ENCODE data around the gene BICDL2. TPM values are rescaled to one million over a fixed set of nuclear protein-coding genes. Genes with fewer than 3 reads are reported as not detected.
A peak's percentile ranks its signal among the peaks of the same experiment; 100 is the strongest.

BICDL2 gene
- polyA plus RNA-seq, 3 donors = not detected

- Histone ChIP-seq H3K79me2 (ENCODE audit: insufficient read depth, low read length) (no peaks in the 10 kb centered on the region), H3K36me3 (replicated peaks in 1 of 2; ENCODE audit: control insufficient read depth in 1 of 2, insufficient read depth in 2 of 2, low read length in 2 of 2) (peaks cover 19 to 21% of the 10 kb centered on the region in 2 donors), H3K9ac (ENCODE audit: insufficient read depth, low read length, poor library complexity, severe bottlenecking) (peak within 1 kb of the TSS; percentile 86), H3K9me3 (replicated peaks in 1 of 2; ENCODE audit: control insufficient read depth in 1 of 2, insufficient read depth in 1 of 2, low read length in 2 of 2) (no peaks in the 10 kb centered on the region), H4K20me1 (ENCODE audit: insufficient read depth, low read length) (peaks cover 74% of the 10 kb centered on the region), H3K4me1 (ENCODE audit: control insufficient read depth in 1 of 2, insufficient read depth in 2 of 2, low read length in 2 of 2) (peaks cover 61 to 68% of the 10 kb centered on the region in 2 donors), H3K27me3 (ENCODE audit: control insufficient read depth in 2 of 2, insufficient read depth in 2 of 2, low read length in 2 of 2) (peaks cover 3 to 9% of the 10 kb centered on the region in 2 donors), H3K4me2 (replicated peaks; ENCODE audit: extremely low read depth, low read length, poor library complexity, severe bottlenecking) (peak within 1 kb of the TSS; percentile 99), H2AFZ (ENCODE audit: insufficient read depth, low read depth, low read length, poor library complexity, severe bottlenecking) (peak within 1 kb of the TSS; percentile 81), H3K27ac (ENCODE audit: low read depth in 1 of 2, low read length in 2 of 2) (peak within 1 kb of the TSS; percentile 34 to 96), H3K4me3 (replicated peaks in 1 of 3; ENCODE audit: low read depth in 2 of 3, low read length in 3 of 3) (peak within 1 kb of the TSS; percentile 44 to 91 (median 58))
- peaks cover 54% of the 10 kb centered on the region for H3K4me1 Mint-ChIP-seq
- intact Hi-C loops (cut with micrococcal nuclease) = loop anchor here (2.0 to 10.0 kb wide), 5 partner anchors 17 to 1248 kb away; partner anchors contain the start of genes ELOB (in 1 of the 2), PAQR4 (in 1 of the 2) and TFAP4 (in 1 of the 2)
- H3K27me3 Mint-ChIP-seq (ENCODE audit: low read depth in 3 of 3) = peaks cover 15 to 20% (median 16%) of the 10 kb centered on the region in 3 donors
- H3K36me3 Mint-ChIP-seq = peaks cover 19 to 24% of the 10 kb centered on the region in 2 donors
- TF ChIP-seq CTCF (IDR thresholded peaks at IDR 0.05) = no peak
- peak; percentile 95 to 96 (median 96) for DNase-seq
- under 1% methylated on average over 69 of the region's 69 CpGs for WGBS (ENCODE audit: insufficient coverage)
- peaks cover 0 to 10% (median 1%) of the 10 kb centered on the region in 7 donors for H3K9me3 Mint-ChIP-seq
- peak within 1 kb of the TSS; percentile 87 to 99 (median 95) for H3K27ac Mint-ChIP-seq
- peak within 1 kb of the TSS; percentile 88 to 96 for H3K4me3 Mint-ChIP-seq
Observed at GRCh38 chr16:3023669-3024478, 12.9 kb downstream of the BICDL2 start, which contains the start of the genes HCFC1R1 and THOC6. Gene HCFC1R1 (minus strand): TSS chr16:3023942. CDS start chr16:3023941, 1 bp downstream. Gene THOC6 (plus strand): TSS chr16:3024035. CDS start chr16:3024327, 292 bp downstream.

GRCh38 chr16:3023415-3023668 lies 13.4 kb downstream of the BICDL2 start:
- no peaks in the 10 kb centered on the region for H3K9me3 ChIP-seq (replicated peaks in 1 of 2; ENCODE audit: control insufficient read depth in 1 of 2, insufficient read depth in 1 of 2, low read length in 2 of 2)
- H3K27ac ChIP-seq (ENCODE audit: low read depth in 1 of 2, low read length in 2 of 2) = peak overlapping the region; percentile 34 to 96
- Mint-ChIP-seq H3K36me3 (peaks cover 18 to 24% of the 10 kb centered on the region in 2 donors), H3K4me3 (peak overlapping the region; percentile 88 to 96), H3K27ac (peak overlapping the region; percentile 87 to 99 (median 94)), H3K4me1 (peaks cover 56% of the 10 kb centered on the region), H3K27me3 (ENCODE audit: low read depth in 3 of 3) (peaks cover 15 to 20% (median 16%) of the 10 kb centered on the region in 3 donors), H3K9me3 (peaks cover 0 to 8% (median 0%) of the 10 kb centered on the region in 7 donors)
- H3K36me3 ChIP-seq (replicated peaks in 1 of 2; ENCODE audit: control insufficient read depth in 1 of 2, insufficient read depth in 2 of 2, low read length in 2 of 2) = peaks cover 19 to 21% of the 10 kb centered on the region in 2 donors
- intact Hi-C loops (cut with micrococcal nuclease) = loop anchor here (2.0 to 10.0 kb wide), 5 partner anchors 17 to 1249 kb away; partner anchors contain the start of genes ELOB (in 1 of the 2), PAQR4 (in 1 of the 2) and TFAP4 (in 1 of the 2)
- H3K27me3 ChIP-seq (ENCODE audit: control insufficient read depth in 2 of 2, insufficient read depth in 2 of 2, low read length in 2 of 2) = peaks cover 0 to 9% of the 10 kb centered on the region in 2 donors
- TF ChIP-seq CTCF (IDR thresholded peaks at IDR 0.05) = no peak
- H4K20me1 ChIP-seq (ENCODE audit: insufficient read depth, low read length) = peaks cover 69% of the 10 kb centered on the region
- no peaks in the 10 kb centered on the region for H3K79me2 ChIP-seq (ENCODE audit: insufficient read depth, low read length)
- peak overlapping the region; percentile 86 for H3K9ac ChIP-seq (ENCODE audit: insufficient read depth, low read length, poor library complexity, severe bottlenecking)
- H3K4me2 ChIP-seq (replicated peaks; ENCODE audit: extremely low read depth, low read length, poor library complexity, severe bottlenecking) = peak overlapping the region; percentile 99
- H2AFZ ChIP-seq (ENCODE audit: insufficient read depth, low read depth, low read length, poor library complexity, severe bottlenecking) = peak overlapping the region; percentile 81
- DNase-seq = no peak
- peaks cover 57 to 65% of the 10 kb centered on the region in 2 donors for H3K4me1 ChIP-seq (ENCODE audit: control insufficient read depth in 1 of 2, insufficient read depth in 2 of 2, low read length in 2 of 2)
- WGBS (ENCODE audit: insufficient coverage) = 29% methylated on average over 3 of the region's 6 CpGs
- peak overlapping the region; percentile 44 to 91 (median 58) for H3K4me3 ChIP-seq (replicated peaks in 1 of 3; ENCODE audit: low read depth in 2 of 3, low read length in 3 of 3)

Data from CD14-positive monocyte (primary cell).